ENCODE results near the gene HHLA2.

DNA sequence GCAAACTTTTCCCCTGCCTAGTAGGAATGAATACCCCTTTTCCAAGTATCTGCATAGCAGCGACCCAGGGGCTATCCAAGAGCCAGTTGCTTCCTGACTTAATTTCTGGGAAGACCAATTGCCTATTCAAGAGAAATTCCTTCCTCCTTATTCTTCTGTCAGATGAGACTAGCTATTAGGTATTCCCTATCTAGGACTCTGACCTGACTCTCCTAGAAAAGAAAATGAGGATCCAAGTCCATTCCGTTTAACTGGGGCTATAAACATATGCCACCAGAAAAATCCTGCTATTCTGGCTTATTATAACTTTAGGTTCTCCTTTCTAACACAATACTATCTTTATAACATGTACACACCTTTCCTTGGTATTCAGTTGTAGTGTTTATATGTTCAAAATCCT lies 1.7 kb downstream of the HHLA2 start:
- TF ChIP-seq POLR2A (IDR thresholded peaks at IDR 0.05; ENCODE audit: low read depth, low read length) (no peak), POLR2AphosphoS5 (IDR thresholded peaks at IDR 0.05; ENCODE audit: low read depth, low read length) (no peak), TAF1 (IDR thresholded peaks at IDR 0.05; ENCODE audit: borderline replicate concordance, low read depth, low read length) (no peak)

Measured in GM12892 (cell line).